Mucosa of gallbladder (tissue), 1 donor: Measurements from ENCODE around the gene HOXA7. TPM values are rescaled to one million over a fixed set of nuclear protein-coding genes. Genes with fewer than 3 reads are reported as not detected.

Source experiments
- DNase-seq: peaks from one replicate; pipeline ENCODE4 v3.0.0-alpha.2; 2020; ENCODE audit warnings: low spot score
- total RNA-seq: library from RNA; stranded (reverse); gene quantifications from one replicate; pipeline ENCODE4 v1.2.1, GENCODE V29; 2021
- donor health status: DM: no; HTN: no; CAD: no.

HOXA7 gene
- total RNA-seq, 1 donor from 2014 or later, result not detected

- no peak for DNase-seq
These were observed 37.0 kb downstream of the HOXA7 start for GRCh38 chr7:27119412-27119911.

DNA sequence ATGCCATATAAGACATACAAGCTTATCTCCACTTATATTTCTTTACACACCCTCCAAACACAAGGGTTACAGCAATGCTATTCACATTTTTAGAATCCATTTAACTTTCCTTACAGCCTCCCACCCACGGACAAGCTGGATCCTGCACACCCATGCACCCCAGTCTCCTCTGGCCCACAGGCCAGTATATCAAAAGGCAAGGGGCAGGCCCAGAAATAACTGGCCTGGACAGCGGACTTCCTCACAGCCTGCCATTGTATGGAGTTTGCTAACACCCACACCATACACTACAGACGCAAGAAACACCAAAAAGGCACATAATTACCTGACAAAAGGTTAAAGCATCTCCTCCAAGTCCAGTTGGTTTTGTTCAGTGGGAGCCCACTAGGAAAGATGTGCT lies 37.9 kb downstream of the HOXA7 start:
- DNase-seq, result no peak

DNA sequence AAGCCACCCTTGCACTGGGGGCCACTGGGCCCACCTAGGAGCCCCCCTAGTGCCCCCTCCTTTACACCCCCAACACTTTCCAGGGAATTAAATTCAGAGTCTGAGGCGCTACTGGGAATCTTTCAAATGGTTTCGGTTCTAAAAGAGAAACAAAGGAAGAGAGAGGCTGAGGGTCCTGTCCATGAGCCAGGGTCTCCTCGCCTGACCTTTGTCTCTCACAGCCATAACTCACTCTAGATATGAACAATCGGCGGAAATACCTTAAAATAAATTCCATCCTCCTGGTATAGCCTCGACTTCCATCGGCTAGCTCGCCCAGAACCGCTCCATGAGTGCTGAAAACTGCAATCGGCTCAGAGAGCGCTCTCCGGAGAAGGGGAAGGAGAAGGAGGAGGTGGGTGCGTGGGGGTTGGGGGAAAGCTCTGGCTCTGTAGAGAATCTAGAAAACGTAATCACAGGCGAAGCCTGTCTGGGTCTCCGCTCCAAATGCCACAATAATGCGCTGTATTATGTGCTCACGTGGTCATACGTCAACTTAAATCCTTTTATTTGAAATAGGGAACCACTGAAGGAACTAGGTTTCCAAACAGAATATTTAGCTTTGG lies 38.5 kb downstream of the HOXA7 start:
- no peak for DNase-seq

- DNase-seq, result no peak
These were observed 39.3 kb downstream of the HOXA7 start for GRCh38 chr7:27116962-27117886.

GRCh38 chr7:27116031-27116961 lies 40.2 kb downstream of the HOXA7 start:
- DNase-seq, result no peak

DNA sequence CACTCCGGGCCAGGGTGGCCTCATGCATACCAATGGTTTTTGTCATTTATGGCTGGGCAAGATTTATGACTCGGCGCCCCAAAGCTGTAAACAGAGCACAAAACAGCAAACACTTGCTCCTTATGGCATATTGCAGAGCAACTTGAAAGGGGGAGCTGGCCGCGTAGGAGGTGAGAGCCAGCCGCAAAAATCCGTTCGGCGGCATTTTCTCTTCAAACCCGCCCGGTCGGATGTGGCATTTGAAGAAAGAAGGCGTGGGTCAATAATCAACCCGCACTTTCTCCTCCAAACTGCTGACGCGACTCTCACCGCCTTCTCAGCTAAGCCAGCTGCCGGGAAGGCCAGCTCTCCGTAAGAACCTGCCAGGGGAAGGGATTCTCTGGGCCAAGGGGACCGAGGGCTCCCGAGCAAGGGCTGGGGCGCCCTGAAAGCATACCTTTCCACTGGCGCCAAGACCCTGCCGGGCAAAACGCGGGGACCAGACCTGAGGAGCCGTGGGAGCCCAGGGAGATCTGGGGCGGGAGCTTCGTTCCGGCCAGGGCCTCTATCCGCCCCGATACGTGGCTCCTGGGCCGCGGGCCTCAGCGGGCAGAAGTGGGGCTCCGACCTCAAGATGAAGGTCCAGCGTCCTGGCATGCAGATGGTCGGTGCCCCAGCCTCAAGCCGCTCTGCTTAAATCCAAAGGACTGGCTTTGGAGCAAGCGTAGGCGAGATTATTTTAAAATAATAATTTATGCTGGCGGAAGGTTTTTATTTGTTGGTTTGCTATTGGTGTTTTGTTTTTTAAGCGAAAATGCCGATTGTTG lies 41.1 kb downstream of the HOXA7 start:
- DNase-seq, result no peak

- DNase-seq, result no peak
These were observed 41.6 kb downstream of the HOXA7 start for GRCh38 chr7:27114881-27115220.

DNA sequence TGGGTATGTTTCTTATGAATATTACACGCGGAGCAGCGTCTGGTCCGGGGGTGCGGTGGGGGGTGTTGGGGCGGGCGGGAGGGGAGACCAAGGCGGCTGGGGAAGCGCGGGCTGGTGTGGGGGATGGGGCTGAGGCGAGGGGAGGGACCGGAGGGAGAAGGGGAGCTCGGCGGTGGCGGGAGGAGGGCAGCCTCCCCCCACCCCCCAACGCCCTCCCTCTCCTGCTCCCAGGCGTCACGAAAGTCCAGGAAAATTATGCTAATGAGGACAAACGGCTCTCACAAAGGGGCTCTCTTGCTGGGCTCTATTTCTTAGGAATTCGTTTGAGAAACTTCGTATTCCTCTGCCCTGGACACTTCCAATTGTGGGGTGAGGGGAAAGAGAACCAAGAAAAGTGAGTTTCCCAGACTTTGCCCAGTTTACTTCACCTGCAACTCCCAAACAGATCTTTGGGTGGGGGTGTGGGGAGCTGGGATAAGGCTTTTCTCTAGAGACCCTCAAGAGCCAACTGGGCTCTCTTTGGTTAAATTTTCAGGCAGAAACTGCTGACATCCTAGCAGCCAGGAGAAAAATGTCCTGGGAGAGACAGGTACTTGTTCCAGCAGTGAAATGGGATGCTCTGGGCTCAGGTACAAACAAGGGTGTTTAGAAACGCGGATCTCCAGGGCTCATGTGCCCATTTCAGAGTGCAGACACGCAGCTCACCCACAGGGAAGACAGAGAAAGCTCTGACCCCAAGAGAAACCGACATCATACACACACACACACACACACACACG lies 42.3 kb downstream of the HOXA7 start:
- no peak for DNase-seq

DNA sequence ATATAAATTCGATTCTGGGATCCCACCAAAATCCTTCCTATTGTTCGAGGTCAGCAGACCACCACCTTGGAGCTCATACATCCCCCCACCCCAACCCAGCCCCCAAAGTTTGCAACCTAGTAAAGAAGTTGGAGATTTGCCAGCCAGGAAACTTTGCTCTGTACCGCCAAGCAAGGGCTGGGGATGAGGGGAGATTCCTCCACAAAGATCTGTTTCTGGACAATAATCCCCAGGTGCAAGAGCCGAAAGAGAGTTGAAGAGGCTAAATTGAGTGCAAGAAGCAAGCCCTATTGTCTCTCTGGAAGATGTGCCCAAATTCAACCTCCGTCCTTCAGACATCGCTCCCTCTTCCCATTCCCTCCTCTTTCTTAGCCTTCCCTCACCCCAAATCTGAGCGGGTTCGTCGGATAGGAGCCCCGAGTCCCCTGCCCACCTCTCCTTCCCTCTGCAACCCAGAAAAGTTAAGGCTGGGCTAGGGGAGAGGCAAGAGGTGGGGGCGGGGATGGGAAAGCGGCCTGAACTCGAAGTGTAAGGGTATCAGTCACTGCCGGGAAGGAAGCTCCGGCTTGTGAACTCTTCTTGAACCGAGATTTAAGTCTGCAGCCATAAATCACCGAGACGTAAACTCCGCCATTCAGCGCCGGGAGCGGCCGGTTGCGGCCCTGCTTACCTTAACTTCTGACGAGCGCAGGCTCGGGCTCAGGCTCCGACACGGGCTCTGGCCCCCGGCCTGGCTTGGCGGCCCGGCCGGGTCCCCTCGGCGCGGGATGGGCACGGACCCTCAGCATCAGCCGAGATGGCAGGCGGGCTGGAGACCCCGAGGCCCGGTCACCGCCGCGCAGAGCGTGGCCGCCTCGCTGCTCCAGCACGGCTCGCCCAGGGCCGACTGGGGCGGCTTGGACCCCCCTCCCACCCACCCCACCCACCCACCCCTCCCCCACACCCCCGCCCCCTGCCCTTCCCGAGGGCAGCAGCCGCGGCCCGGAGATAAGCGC lies 43.2 kb downstream of the HOXA7 start:
- no peak for DNase-seq

- no peak for DNase-seq
These were observed 44.1 kb downstream of the HOXA7 start for GRCh38 chr7:27112361-27112760.

DNA sequence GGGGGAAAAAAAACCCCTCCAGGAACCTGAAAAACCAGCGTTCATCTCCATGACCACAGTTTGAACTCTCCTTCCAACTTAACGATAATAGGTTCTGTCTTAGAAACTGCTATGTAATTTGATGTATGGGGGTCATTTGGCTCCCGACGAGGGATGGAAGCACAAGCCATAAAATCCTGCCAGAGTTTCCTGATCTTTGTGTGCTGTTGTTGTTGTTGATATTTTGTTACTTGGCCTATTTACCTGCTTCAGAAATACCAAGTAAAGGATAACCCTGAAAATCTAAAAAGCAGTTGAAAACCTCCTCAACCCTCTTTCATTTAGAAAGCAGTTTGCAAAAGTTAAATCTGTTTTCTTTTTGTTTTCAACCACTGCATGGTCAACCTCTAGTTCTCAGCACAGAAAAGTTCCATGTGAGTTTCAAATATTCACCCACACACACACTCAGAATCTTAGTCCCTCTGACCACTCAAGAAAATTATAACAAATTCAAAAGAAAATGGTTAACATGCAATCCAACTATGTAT lies 44.7 kb downstream of the HOXA7 start:
- no peak for DNase-seq

DNA sequence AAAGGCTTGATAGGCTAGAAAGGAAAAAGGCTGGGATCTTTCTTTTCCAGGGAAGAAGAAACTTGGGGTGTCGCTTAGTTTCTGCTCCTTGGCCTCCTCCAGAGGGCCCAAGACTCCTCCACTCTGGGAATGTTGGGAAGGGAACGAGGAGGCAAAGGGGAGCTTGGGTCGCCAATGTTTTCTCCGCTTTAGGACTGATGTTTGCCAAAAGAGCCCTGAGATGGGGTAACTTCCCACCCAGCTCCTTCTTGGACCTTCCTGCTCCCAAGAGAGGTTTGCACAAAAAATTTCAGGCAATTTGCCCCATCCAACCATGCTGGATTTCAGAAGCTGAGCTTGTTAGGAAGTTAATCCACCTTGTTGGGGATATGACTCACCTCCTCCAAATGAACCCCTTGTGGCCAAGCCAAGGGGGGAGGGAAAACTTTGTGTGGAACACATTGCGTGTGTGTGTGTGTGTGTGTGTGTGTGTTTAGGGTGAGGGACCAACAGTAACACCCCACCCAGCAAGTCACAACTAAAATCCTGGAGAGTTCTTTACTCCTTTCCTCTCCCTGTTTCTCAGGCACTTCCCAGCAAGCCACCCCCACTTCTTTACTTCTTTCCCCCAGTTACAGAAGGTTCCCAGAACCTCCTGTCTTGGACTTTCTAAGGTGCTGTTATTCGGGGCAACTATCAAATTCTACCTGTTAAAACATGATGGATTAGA lies 45.3 kb downstream of the HOXA7 start:
- no peak for DNase-seq

- DNase-seq, result no peak
These were observed 46.1 kb downstream of the HOXA7 start for GRCh38 chr7:27110186-27111031.

GRCh38 chr7:27109466-27110185 lies 46.8 kb downstream of the HOXA7 start:
- no peak for DNase-seq

- no peak for DNase-seq
These were observed 47.9 kb downstream of the HOXA7 start for GRCh38 chr7:27108390-27109127.
